ENCODE results near the gene SEC63. TPM values are rescaled to one million over a fixed set of nuclear protein-coding genes. Genes with fewer than 3 reads are reported as not detected.

The SEC63 gene
- polyA plus RNA-seq, 1 of the 3 experiments (the other 2 are of a cell fraction), result 13.2 TPM

GRCh38 chr6:108004861-108005260 is 46.9 kb upstream of the SEC63 start:
- TF ChIP-seq EP300 (IDR thresholded peaks at IDR 0.05; ENCODE audit: borderline replicate concordance in 1 of 2, low read depth in 1 of 2, low read length in 1 of 2) (no peak), MAX (IDR thresholded peaks at IDR 0.05; ENCODE audit: low read depth) (no peak), USF2 (IDR thresholded peaks at IDR 0.05; ENCODE audit: borderline replicate concordance, low read depth, low read length) (no peak), NRF1 (IDR thresholded peaks at IDR 0.05; ENCODE audit: low read depth, low read length) (no peak), CHD2 (IDR thresholded peaks at IDR 0.05; ENCODE audit: low read length, partially characterized antibody) (no peak)
- no peak for DNase-seq
- WGBS (ENCODE audit: low lambda C conversion rate), result 90% methylated on average over 8 of the region's 15 CpGs
- no peak overlapping the region for H3K9ac ChIP-seq
- H3F3A ChIP-seq (replicated peaks; ENCODE audit: insufficient read depth), result no peaks in the 10 kb centered on the region
- H4K20me1 ChIP-seq (ENCODE audit: insufficient read depth), result no peaks in the 10 kb centered on the region
- H3K4me3 ChIP-seq (ENCODE audit: low read depth in 2 of 2, low read length in 1 of 2), result no peak overlapping the region
- no peaks in the 10 kb centered on the region for H3K9me3 ChIP-seq
- no peaks in the 10 kb centered on the region for H3K36me3 ChIP-seq (replicated peaks in 1 of 2; ENCODE audit: control insufficient read depth in 1 of 2, insufficient read depth in 2 of 2, low read length in 1 of 2)
- H3K27me3 ChIP-seq (ENCODE audit: insufficient read depth), result no peaks in the 10 kb centered on the region
- H3K4me1 ChIP-seq (ENCODE audit: control insufficient read depth in 1 of 2, insufficient read depth in 2 of 2, low read depth in 1 of 2, low read length in 1 of 2), result no peaks in the 10 kb centered on the region; a peak in 1 of 4 replicates
- POLR2A ChIA-PET, result no interaction called here
- H3K27ac ChIP-seq (ENCODE audit: low read depth in 2 of 2, low read length in 1 of 2), result no peak overlapping the region
- H3K79me2 ChIP-seq (ENCODE audit: insufficient read depth), result no peaks in the 10 kb centered on the region
- CTCF ChIA-PET, result interaction anchor here (1.1 to 1.2 kb wide), 2 partner anchors 24 to 45 kb away, joined by 3 read pairs; no protein-coding TSS in a partner anchor
- H3K4me2 ChIP-seq, result no peak overlapping the region
- H2AFZ ChIP-seq (ENCODE audit: low read depth), result no peak overlapping the region
- H3K9me2 ChIP-seq, result no peaks in the 10 kb centered on the region

GRCh38 chr6:108002365-108003221 is 44.6 kb upstream of the SEC63 start:
- no peaks in the 10 kb centered on the region for H3K79me2 ChIP-seq (ENCODE audit: insufficient read depth)
- H2AFZ ChIP-seq (ENCODE audit: low read depth), result no peak overlapping the region
- CTCF ChIA-PET, result interaction anchor here (0.8 kb wide), 1 partner anchor 12 kb away, joined by 3 read pairs; no protein-coding TSS in a partner anchor
- no peaks in the 10 kb centered on the region for H3K36me3 ChIP-seq (replicated peaks in 1 of 2; ENCODE audit: control insufficient read depth in 1 of 2, insufficient read depth in 2 of 2, low read length in 1 of 2)
- H3K9ac ChIP-seq, result no peak overlapping the region
- no peak for TF ChIP-seq PBX3 (IDR thresholded peaks at IDR 0.05)
- POLR2A ChIA-PET, result no interaction called here
- no peaks in the 10 kb centered on the region for H3K9me3 ChIP-seq
- no peaks in the 10 kb centered on the region for H3K27me3 ChIP-seq (ENCODE audit: insufficient read depth)
- WGBS (ENCODE audit: low lambda C conversion rate), result 68% methylated on average over 9 of the region's 9 CpGs
- H3K4me1 ChIP-seq (ENCODE audit: control insufficient read depth in 1 of 2, insufficient read depth in 2 of 2, low read depth in 1 of 2, low read length in 1 of 2), result no peaks in the 10 kb centered on the region; a peak in 1 of 4 replicates
- no peak for DNase-seq
- H4K20me1 ChIP-seq (ENCODE audit: insufficient read depth), result no peaks in the 10 kb centered on the region
- no peak overlapping the region for H3K4me2 ChIP-seq
- H3K27ac ChIP-seq (ENCODE audit: low read depth in 2 of 2, low read length in 1 of 2), result no peak overlapping the region
- no peaks in the 10 kb centered on the region for H3F3A ChIP-seq (replicated peaks; ENCODE audit: insufficient read depth)
- no peaks in the 10 kb centered on the region for H3K9me2 ChIP-seq
- H3K4me3 ChIP-seq (ENCODE audit: low read depth in 2 of 2, low read length in 1 of 2), result no peak overlapping the region

All from SK-N-SH (cell line).